OCI-LY3 (cell line): Measurements from ENCODE around the gene CYTH3.

ENCODE experiments used
- H2AFZ ChIP-seq: fragments of 200-600, 300-600 bp; shearing (Covaris generic); 2 replicates; pipeline ENCODE4 v1.6.0; 2014; ENCODE audit warnings: antibody characterized with exemption, low read depth, low read length
- H3K27ac ChIP-seq: fragments of 200-600, 300-600 bp; sonication (generic); 2 replicates; pipeline ENCODE4 v1.5.1; 2014; ENCODE audit warnings: mild to moderate bottlenecking, low read length, moderate library complexity, mixed read lengths
- H3K27me3 ChIP-seq: fragments of 200-600, 300-600 bp; sonication (generic); 2 replicates; pipeline ENCODE4 v1.6.1; 2014; ENCODE audit warnings: low read depth, low read length, mixed read lengths
- H3K36me3 ChIP-seq: fragments of 200-600, 300-600 bp; sonication (generic); replicated peaks from 2 replicates; pipeline ENCODE3; 2014; ENCODE audit warnings: low read depth, low read length, mixed read lengths
- H3K4me1 ChIP-seq: fragments of 300-600, 200-600 bp; sonication (generic); 2 replicates; pipeline ENCODE4 v1.6.1; 2014; ENCODE audit warnings: low read length, mixed read lengths
- H3K4me2 ChIP-seq: fragments of 200-600, 300-600 bp; sonication (generic); 2 replicates; pipeline ENCODE4 v1.6.1; 2014; ENCODE audit warnings: low read length, mixed read lengths
- H3K4me3 ChIP-seq: fragments of 300-600, 200-600 bp; sonication (generic); 2 replicates; pipeline ENCODE4 v1.5.1; 2014; ENCODE audit warnings: antibody characterized with exemption, mild to moderate bottlenecking, low read length, moderate library complexity
- H3K79me2 ChIP-seq: fragments of 300-600, 200-600 bp; shearing (Covaris generic); 2 replicates; pipeline ENCODE4 v1.6.1; 2014; ENCODE audit warnings: mild to moderate bottlenecking, low read length, mixed read lengths
- H3K9ac ChIP-seq: fragments of 300-600, 200-600 bp; shearing (Covaris generic); 2 replicates; pipeline ENCODE4 v1.6.0; 2014; ENCODE audit warnings: mild to moderate bottlenecking, low read length, moderate library complexity
- H3K9me3 ChIP-seq: fragments of 200-600, 300-600 bp; shearing (Covaris generic); 2 replicates; pipeline ENCODE4 v1.6.1; 2014; ENCODE audit warnings: low read length, mixed read lengths; ENCODE audit not compliant: insufficient read depth
- H4K20me1 ChIP-seq: fragments of 200-600, 300-600 bp; sonication (generic); 2 replicates; pipeline ENCODE4 v1.6.1; 2016; ENCODE audit warnings: low read length, mixed read lengths; ENCODE audit not compliant: insufficient read depth
- CTCF ChIP-seq: fragments of 200-600, 300-600 bp; sonication (generic); IDR thresholded peaks from 2 replicates; pipeline ENCODE4 v1.5.1; 2014; ENCODE audit warnings: antibody characterized with exemption, low read length, low read depth
- EZH2phosphoT487 ChIP-seq: fragments of 200-600 bp; shearing (Covaris generic); IDR thresholded peaks from 2 replicates; pipeline ENCODE4 v1.6.1; 2018; ENCODE audit warnings: antibody characterized with exemption, mixed run types, low read depth

Gene CYTH3

GRCh38 chr7:6279341-6279740 is 6.9 kb upstream of the CYTH3 start:
- TF ChIP-seq EZH2phosphoT487, result no peak
- no peak for TF ChIP-seq CTCF

GRCh38 chr7:6278749-6279310 is 6.4 kb upstream of the CYTH3 start:
- no peak for TF ChIP-seq CTCF
- no peak for TF ChIP-seq EZH2phosphoT487
- Histone ChIP-seq H4K20me1 (no peaks in the 10 kb centered on the region), H3K4me3 (no peak overlapping the region), H3K27ac (no peak overlapping the region), H3K4me2 (no peak overlapping the region), H3K27me3 (no peaks in the 10 kb centered on the region), H3K9me3 (no peaks in the 10 kb centered on the region), H3K79me2 (no peaks in the 10 kb centered on the region), H3K4me1 (no peaks in the 10 kb centered on the region), H2AFZ (no peak overlapping the region), H3K36me3 (no peaks in the 10 kb centered on the region), H3K9ac (no peak overlapping the region)

More at GRCh38 chr7:6279341-6279740, 6.9 kb upstream of the CYTH3 start:
- H2AFZ ChIP-seq, result no peak overlapping the region
- no peaks in the 10 kb centered on the region for H3K36me3 ChIP-seq
- H3K9ac ChIP-seq, result no peak overlapping the region
- H3K4me1 ChIP-seq, result no peaks in the 10 kb centered on the region
- H3K4me3 ChIP-seq, result no peak overlapping the region
- H3K4me2 ChIP-seq, result no peak overlapping the region
- no peaks in the 10 kb centered on the region for H3K27me3 ChIP-seq
- no peak overlapping the region for H3K27ac ChIP-seq
- H3K9me3 ChIP-seq, result no peaks in the 10 kb centered on the region
- H4K20me1 ChIP-seq, result no peaks in the 10 kb centered on the region
- H3K79me2 ChIP-seq, result no peaks in the 10 kb centered on the region

- Histone ChIP-seq H4K20me1 (no peaks in the 10 kb centered on the region), H2AFZ (no peak overlapping the region), H3K4me3 (no peak overlapping the region), H3K9ac (no peak overlapping the region), H3K9me3 (no peaks in the 10 kb centered on the region), H3K36me3 (no peaks in the 10 kb centered on the region), H3K79me2 (no peaks in the 10 kb centered on the region), H3K4me1 (peaks cover 4% of the 10 kb centered on the region; the same call in 1 of the 2 replicates), H3K27me3 (no peaks in the 10 kb centered on the region), H3K4me2 (no peak overlapping the region), H3K27ac (no peak overlapping the region)
- TF ChIP-seq CTCF, result no peak
- TF ChIP-seq EZH2phosphoT487, result no peak
These were observed 5.1 kb upstream of the CYTH3 start for GRCh38 chr7:6277476-6277875.

- no peak overlapping the region for H3K27ac ChIP-seq
- H3K79me2 ChIP-seq, result no peaks in the 10 kb centered on the region
- H3K9ac ChIP-seq, result no peak overlapping the region
- no peaks in the 10 kb centered on the region for H3K9me3 ChIP-seq
- H3K27me3 ChIP-seq, result no peaks in the 10 kb centered on the region
- H3K4me3 ChIP-seq, result no peak overlapping the region
- peaks cover 4% of the 10 kb centered on the region; the same call in 1 of the 2 replicates for H3K4me1 ChIP-seq
- TF ChIP-seq CTCF (no peak), EZH2phosphoT487 (no peak)
- H4K20me1 ChIP-seq, result no peaks in the 10 kb centered on the region
- H3K4me2 ChIP-seq, result no peak overlapping the region
- H2AFZ ChIP-seq, result no peak overlapping the region
- H3K36me3 ChIP-seq, result no peaks in the 10 kb centered on the region
These were observed 4.5 kb upstream of the CYTH3 start for GRCh38 chr7:6276911-6277408.
